ENCODE data around the gene LTA4H. TPM values are rescaled to one million over a fixed set of nuclear protein-coding genes. Genes with fewer than 3 reads are reported as not detected.

The LTA4H gene
- total RNA-seq, 1 donor from 2014 or later: 35.4 TPM

DNA sequence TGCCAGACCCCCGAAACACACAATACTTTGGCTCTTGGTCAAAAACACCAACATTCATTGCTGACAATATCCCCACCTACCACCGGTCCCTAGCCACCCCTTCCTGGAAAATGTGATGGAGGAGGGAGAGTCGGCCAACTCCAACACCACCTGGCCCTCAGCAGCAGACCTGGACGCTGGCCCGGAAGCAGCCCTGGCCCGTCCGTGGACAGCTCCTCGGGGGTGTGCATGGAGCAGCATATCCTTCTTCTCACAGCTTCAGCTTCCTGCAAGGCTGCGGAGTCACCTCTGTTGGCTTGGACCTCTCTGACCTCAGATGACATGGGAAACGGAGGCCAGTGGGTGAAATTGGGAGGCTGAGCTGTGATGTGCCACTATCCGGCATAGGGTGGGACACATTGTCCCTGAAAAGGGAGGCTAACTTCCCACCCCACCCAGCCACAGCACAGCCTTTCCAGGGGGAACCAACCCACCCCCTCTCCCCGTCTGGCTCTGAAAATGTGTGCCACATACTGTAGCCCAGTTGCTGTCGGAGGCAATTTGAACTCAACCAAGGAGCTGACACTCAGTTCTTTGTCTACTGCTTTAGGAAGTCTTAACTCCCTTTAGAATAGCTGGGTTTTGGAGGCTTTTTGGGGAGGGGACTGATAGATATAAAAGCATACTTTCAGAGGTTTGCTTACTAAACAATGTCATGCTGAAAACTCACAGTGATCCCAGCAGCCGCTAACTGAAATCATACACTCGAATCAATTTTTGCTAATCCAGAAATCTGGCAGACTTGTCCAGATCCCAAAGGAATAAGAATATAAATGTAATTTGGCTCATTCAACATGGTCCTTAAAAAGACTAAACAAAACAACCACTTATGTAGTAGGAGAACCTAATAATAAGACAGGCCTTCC, 43.1 kb upstream of the LTA4H start:
- peak; percentile 60 for DNase-seq
- H3K36me3 ChIP-seq: no peaks in the 10 kb centered on the region
- H3K4me1 ChIP-seq: peaks cover 41% of the 10 kb centered on the region
- peaks cover 2% of the 10 kb centered on the region for H3K27me3 ChIP-seq (ENCODE audit: low read depth)
- H3K27ac ChIP-seq (replicated peaks): peak overlapping the region; percentile 83
- H3K4me3 ChIP-seq: peak overlapping the region; percentile 1
- TF ChIP-seq, protein P1, sequence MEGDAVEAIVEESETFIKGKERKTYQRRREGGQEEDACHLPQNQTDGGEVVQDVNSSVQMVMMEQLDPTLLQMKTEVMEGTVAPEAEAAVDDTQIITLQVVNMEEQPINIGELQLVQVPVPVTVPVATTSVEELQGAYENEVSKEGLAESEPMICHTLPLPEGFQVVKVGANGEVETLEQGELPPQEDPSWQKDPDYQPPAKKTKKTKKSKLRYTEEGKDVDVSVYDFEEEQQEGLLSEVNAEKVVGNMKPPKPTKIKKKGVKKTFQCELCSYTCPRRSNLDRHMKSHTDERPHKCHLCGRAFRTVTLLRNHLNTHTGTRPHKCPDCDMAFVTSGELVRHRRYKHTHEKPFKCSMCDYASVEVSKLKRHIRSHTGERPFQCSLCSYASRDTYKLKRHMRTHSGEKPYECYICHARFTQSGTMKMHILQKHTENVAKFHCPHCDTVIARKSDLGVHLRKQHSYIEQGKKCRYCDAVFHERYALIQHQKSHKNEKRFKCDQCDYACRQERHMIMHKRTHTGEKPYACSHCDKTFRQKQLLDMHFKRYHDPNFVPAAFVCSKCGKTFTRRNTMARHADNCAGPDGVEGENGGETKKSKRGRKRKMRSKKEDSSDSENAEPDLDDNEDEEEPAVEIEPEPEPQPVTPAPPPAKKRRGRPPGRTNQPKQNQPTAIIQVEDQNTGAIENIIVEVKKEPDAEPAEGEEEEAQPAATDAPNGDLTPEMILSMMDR (IDR thresholded peaks at IDR 0.05; ENCODE audit: borderline replicate concordance): no peak
- intact Hi-C loops (cut with micrococcal nuclease): no loop called here
- H3K9me3 ChIP-seq (replicated peaks): no peaks in the 10 kb centered on the region

DNA sequence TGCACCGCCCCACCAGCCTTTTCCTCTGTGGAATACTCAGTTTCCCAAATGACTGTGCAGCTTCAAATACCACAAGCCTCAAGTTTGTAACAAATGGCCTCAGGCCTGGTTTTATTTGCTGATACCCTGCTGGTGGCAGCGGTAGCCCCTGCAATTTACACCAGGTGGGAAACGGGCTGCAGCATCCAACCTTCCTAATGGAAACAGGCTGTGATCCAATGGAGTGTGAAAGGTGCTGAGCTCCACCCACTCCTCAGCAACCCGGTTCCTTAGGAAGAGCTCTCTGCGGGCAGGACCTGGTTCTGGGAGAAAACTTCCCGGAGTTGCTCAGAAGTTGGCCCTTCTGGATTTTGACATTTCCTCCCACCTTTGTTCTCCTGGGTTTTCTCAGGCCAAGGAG, 41.7 kb upstream of the LTA4H start:
- Histone ChIP-seq H3K27me3 (ENCODE audit: low read depth) (peaks cover 4% of the 10 kb centered on the region), H3K4me1 (peaks cover 48% of the 10 kb centered on the region), H3K9me3 (replicated peaks) (no peaks in the 10 kb centered on the region), H3K36me3 (no peaks in the 10 kb centered on the region), H3K4me3 (no peak overlapping the region), H3K27ac (replicated peaks) (peak overlapping the region; percentile 83)
- TF ChIP-seq, protein P1 (IDR thresholded peaks at IDR 0.05; ENCODE audit: borderline replicate concordance): no peak
- no peak for DNase-seq
- intact Hi-C loops (cut with micrococcal nuclease): no loop called here

DNA sequence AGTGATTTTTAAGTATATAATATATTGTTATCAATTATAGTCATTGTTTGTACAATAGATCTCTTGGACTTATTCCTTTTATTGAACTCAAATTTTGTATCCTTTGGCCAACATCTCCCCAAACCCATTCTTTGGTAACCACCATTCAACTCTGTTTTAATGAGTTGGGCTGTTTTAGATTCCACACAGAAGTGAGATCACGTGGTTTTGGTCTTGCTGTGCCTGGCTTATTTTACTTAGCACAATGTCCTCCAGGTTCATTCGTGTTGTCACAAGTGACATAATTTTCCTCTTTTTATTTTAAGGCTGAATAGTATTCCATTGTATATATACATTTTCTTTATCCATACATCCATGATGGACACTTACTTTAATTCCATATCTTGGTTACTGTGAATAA, 40.2 kb upstream of the LTA4H start:
- intact Hi-C loops (cut with micrococcal nuclease): no loop called here
- H3K36me3 ChIP-seq: no peaks in the 10 kb centered on the region
- H3K9me3 ChIP-seq (replicated peaks): no peaks in the 10 kb centered on the region
- H3K27ac ChIP-seq (replicated peaks): no peak overlapping the region
- DNase-seq: no peak
- H3K4me3 ChIP-seq: no peak overlapping the region
- TF ChIP-seq, protein P1 (IDR thresholded peaks at IDR 0.05; ENCODE audit: borderline replicate concordance): no peak
- H3K27me3 ChIP-seq (ENCODE audit: low read depth): peaks cover 4% of the 10 kb centered on the region
- H3K4me1 ChIP-seq: peaks cover 57% of the 10 kb centered on the region

DNA sequence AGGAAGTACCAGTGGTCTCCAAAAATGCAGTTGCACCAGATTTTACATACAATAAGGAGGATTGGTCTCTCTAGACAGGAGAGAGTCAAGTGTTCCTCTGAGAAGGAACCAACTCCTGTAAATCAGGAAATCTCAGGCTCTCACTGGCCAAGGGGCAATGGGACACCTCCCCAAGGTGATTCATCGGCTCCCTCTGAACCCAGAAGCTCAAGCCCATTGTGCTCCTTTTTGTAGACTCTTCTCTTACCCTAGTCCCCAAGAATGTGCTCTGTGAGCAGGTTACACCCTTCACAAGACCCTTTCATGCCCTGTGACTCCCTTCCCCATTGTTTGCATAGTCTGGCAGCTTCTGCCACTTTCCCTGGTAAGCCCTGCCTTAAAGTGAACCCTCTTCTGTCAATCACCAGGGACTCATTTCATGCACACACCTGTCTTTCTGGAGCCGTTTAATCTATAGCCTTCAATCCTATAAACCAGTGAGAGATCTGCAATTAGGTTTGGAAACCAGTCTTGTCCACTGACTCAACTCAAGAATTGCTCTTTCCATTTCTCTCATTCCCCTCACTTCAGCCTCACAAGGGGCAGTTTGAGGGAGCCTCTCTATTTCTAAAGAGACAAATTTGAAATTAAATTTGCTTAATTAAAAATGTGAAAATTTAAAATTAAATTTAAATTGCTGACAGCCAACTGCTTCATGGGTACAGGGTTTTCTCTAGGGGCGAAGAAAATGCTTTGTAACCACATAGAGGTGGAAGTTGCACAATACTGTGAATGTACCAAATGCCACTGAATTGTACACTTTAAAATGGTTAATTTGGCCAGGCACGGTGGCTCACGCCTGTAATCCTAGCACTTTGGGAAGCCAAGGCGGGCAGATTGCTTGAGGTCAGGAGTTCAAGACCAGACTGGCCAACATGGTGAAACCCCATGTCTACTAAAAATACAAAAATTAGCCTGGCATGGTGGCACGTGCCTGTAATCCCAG, 38.3 kb upstream of the LTA4H start:
- no peak for DNase-seq
- H3K36me3 ChIP-seq: no peaks in the 10 kb centered on the region
- peak overlapping the region; percentile 38 for H3K27ac ChIP-seq (replicated peaks)
- H3K4me1 ChIP-seq: peaks cover 47% of the 10 kb centered on the region
- H3K4me3 ChIP-seq: no peak overlapping the region
- H3K27me3 ChIP-seq (ENCODE audit: low read depth): peaks cover 4% of the 10 kb centered on the region
- intact Hi-C loops (cut with micrococcal nuclease): no loop called here
- no peaks in the 10 kb centered on the region for H3K9me3 ChIP-seq (replicated peaks)
- TF ChIP-seq, protein P1 (IDR thresholded peaks at IDR 0.05; ENCODE audit: borderline replicate concordance): no peak

DNA sequence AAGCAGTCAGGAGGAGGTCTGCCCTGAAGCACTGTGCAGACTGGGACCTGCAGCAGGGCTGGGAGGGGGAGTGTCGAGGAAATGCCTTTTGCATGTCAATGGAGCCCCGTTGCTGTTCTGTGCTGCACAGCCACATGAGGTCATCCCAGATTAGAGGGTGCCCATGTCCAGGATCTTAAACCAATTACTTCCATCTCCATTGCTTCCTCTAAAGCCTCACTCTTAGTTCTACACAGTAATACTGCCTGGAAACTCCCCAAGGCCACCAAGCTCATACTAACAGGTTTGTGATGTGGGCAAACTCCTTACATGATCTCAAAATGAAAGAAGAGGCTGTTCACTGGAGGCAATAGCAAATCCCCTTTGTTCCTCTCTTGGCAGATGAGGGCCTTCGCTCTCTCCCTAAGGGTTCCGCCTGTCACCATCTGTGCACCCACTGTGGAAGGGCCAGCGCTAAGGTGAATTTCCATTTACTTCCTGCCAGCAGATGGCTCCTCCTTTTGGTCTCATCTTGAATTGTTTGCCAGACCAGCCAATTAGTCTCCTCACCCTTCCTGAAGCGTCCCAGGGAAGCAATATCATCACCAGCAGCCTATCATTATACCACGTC, 35.4 kb upstream of the LTA4H start:
- peaks cover 4% of the 10 kb centered on the region for H3K27me3 ChIP-seq (ENCODE audit: low read depth)
- no peaks in the 10 kb centered on the region for H3K36me3 ChIP-seq
- no peaks in the 10 kb centered on the region for H3K9me3 ChIP-seq (replicated peaks)
- intact Hi-C loops (cut with micrococcal nuclease): no loop called here
- H3K27ac ChIP-seq (replicated peaks): peak overlapping the region; percentile 76
- no peak for DNase-seq
- no peak overlapping the region for H3K4me3 ChIP-seq
- TF ChIP-seq, protein P1 (IDR thresholded peaks at IDR 0.05; ENCODE audit: borderline replicate concordance): peak; percentile 20
- peaks cover 29% of the 10 kb centered on the region for H3K4me1 ChIP-seq
